Endodermal cell (in vitro differentiated cells): ENCODE measurements around the gene ETV6. TPM values are rescaled to one million over a fixed set of nuclear protein-coding genes. Genes with fewer than 3 reads are reported as not detected.

Experiments
- DNase-seq: peaks from one replicate; pipeline ENCODE4 v3.0.0-alpha.2; 2017
- H3K27ac ChIP-seq: 2 replicates; pipeline ENCODE4 v1.5.1; 2013; ENCODE audit warnings: mild to moderate bottlenecking, low read depth, low read length, moderate library complexity
- H3K27me3 ChIP-seq: 2 replicates; pipeline ENCODE4 v1.6.1; 2013; ENCODE audit warnings: mild to moderate bottlenecking, low read length, moderate library complexity; ENCODE audit not compliant: insufficient read depth, control insufficient read depth, poor library complexity, severe bottlenecking
- H3K36me3 ChIP-seq: 2 replicates; pipeline ENCODE4 v1.7.0; 2013; ENCODE audit warnings: mild to moderate bottlenecking, low read length, moderate library complexity; ENCODE audit not compliant: control insufficient read depth, insufficient read depth
- H3K4me1 ChIP-seq: one replicate; pipeline ENCODE4 v1.7.0; 2013; ENCODE audit warnings: low read length; ENCODE audit not compliant: control insufficient read depth, insufficient read depth
- H3K4me3 ChIP-seq: 2 replicates; pipeline ENCODE4 v1.5.1; 2013; ENCODE audit warnings: mild to moderate bottlenecking, low read length, moderate library complexity
- H3K9ac ChIP-seq: 2 replicates; pipeline ENCODE4 v1.6.1; 2013; ENCODE audit warnings: mild to moderate bottlenecking, low read length, moderate library complexity; ENCODE audit not compliant: poor library complexity, severe bottlenecking; ENCODE audit errors: extremely low read depth
- H3K9me3 ChIP-seq: 2 replicates; pipeline ENCODE4 v1.6.1; 2013; ENCODE audit warnings: mild to moderate bottlenecking, low read length, moderate library complexity; ENCODE audit not compliant: control insufficient read depth
- H3K27ac Mint-ChIP-seq: 2 replicates; pipeline ENCODE4 v1.8.0; 2020; ENCODE audit warnings: mixed read lengths
- H3K27me3 Mint-ChIP-seq: 2 replicates; pipeline ENCODE4 v1.8.0; 2021; ENCODE audit warnings: mild to moderate bottlenecking, mixed read lengths; ENCODE audit not compliant: insufficient read depth
- H3K36me3 Mint-ChIP-seq: 2 replicates; pipeline ENCODE4 v1.8.0; 2020; ENCODE audit warnings: low read depth, mixed read lengths
- H3K4me1 Mint-ChIP-seq: 2 replicates; pipeline ENCODE4 v1.8.0; 2020; ENCODE audit warnings: mixed read lengths
- H3K4me3 Mint-ChIP-seq: 2 replicates; pipeline ENCODE4 v1.8.0; 2020; ENCODE audit warnings: mild to moderate bottlenecking, moderate library complexity, mixed read lengths
- H3K9me3 Mint-ChIP-seq: 2 replicates; pipeline ENCODE4 v1.8.0; 2020; ENCODE audit warnings: mild to moderate bottlenecking, mixed read lengths
- CTCF ChIP-seq: fragments of 200-600 bp; sonication (generic); conservative IDR thresholded peaks from 2 replicates; pipeline ENCODE4 v1.5.0; 2021; ENCODE audit warnings: antibody characterized with exemption, mild to moderate bottlenecking
- WGBS, 2 experiments: methylation state at CpG; one replicate each; pipeline versions ENCODE4 v1.1.5 to v1.1.7; 2013; ENCODE audit warnings: missing lambda C conversion rate in 2 of 2, mixed read lengths in 1 of 2; ENCODE audit not compliant: insufficient coverage in 1 of 2, insufficient read length in 1 of 2; 5-methylcytosine and 5-hydroxymethylcytosine counted together
- total RNA-seq, 2 donors: library from RNA; stranded (reverse); fragmentation: NEBNext Ultra II Directional in 1 of 2; extraction: Animal tissue kit (Norgen Biotek cat#: 25700) in 1 of 2; gene quantifications; 2 replicates in 1 of 2; 3 replicates in 1 of 2; pipeline ENCODE4 v1.2.1, GENCODE V29; 2021

Gene ETV6
- total RNA-seq, 2 donors from 2014 or later: 9.3 to 22.1 TPM

- peaks cover 50% of the 10 kb centered on the region for H3K4me1 ChIP-seq
- WGBS, 2 experiments: 78 to 83% methylated on average over 2 to 10 of the region's 10 CpGs
- H3K27ac ChIP-seq: no peak overlapping the region
- no peaks in the 10 kb centered on the region for H3K9me3 ChIP-seq
- peaks cover 6% of the 10 kb centered on the region for H3K27me3 Mint-ChIP-seq
- no peak overlapping the region for H3K27ac Mint-ChIP-seq
- H3K9me3 Mint-ChIP-seq: peaks cover 5% of the 10 kb centered on the region
- peaks cover 93% of the 10 kb centered on the region for H3K4me1 Mint-ChIP-seq
- DNase-seq: peak; percentile 84
- H3K36me3 Mint-ChIP-seq: peaks cover 2% of the 10 kb centered on the region
- H3K4me3 ChIP-seq: no peak overlapping the region
- no peaks in the 10 kb centered on the region for H3K36me3 ChIP-seq
- no peak overlapping the region for H3K9ac ChIP-seq
- no peaks in the 10 kb centered on the region for H3K27me3 ChIP-seq
- no peak for TF ChIP-seq CTCF
- no peak overlapping the region for H3K4me3 Mint-ChIP-seq
Measured at GRCh38 chr12:11719678-11720099, 70.2 kb downstream of the ETV6 start.

- no peak for DNase-seq
- Histone ChIP-seq H3K27ac (no peak overlapping the region), H3K4me3 (no peak overlapping the region), H3K4me1 (peaks cover 37% of the 10 kb centered on the region), H3K9me3 (no peaks in the 10 kb centered on the region), H3K36me3 (no peaks in the 10 kb centered on the region), H3K9ac (no peak overlapping the region), H3K27me3 (no peaks in the 10 kb centered on the region)
- Mint-ChIP-seq H3K36me3 (no peaks in the 10 kb centered on the region), H3K27ac (no peak overlapping the region), H3K4me3 (no peak overlapping the region), H3K4me1 (peaks cover 85% of the 10 kb centered on the region), H3K9me3 (peaks cover 5% of the 10 kb centered on the region), H3K27me3 (peaks cover 15% of the 10 kb centered on the region)
- peak; percentile 57 for TF ChIP-seq CTCF
- 53% methylated on average over 1 of the region's 2 CpGs; no CpG with 5 or more reads in 1 of the 2 experiments for WGBS, 2 experiments
Measured at GRCh38 chr12:11722071-11722470, 72.6 kb downstream of the ETV6 start.

GRCh38 chr12:11722578-11723138 lies 73.2 kb downstream of the ETV6 start:
- Histone ChIP-seq H3K9me3 (no peaks in the 10 kb centered on the region), H3K36me3 (no peaks in the 10 kb centered on the region), H3K9ac (no peak overlapping the region), H3K27me3 (no peaks in the 10 kb centered on the region), H3K27ac (no peak overlapping the region), H3K4me1 (peaks cover 32% of the 10 kb centered on the region), H3K4me3 (no peak overlapping the region)
- DNase-seq: no peak
- Mint-ChIP-seq H3K9me3 (peaks cover 5% of the 10 kb centered on the region), H3K27me3 (peaks cover 15% of the 10 kb centered on the region), H3K27ac (peak overlapping the region; percentile 31), H3K36me3 (no peaks in the 10 kb centered on the region), H3K4me3 (peak overlapping the region; percentile 12), H3K4me1 (peaks cover 82% of the 10 kb centered on the region)
- WGBS, 2 experiments: 77 to 100% methylated on average over 5 to 8 of the region's 8 CpGs
- TF ChIP-seq CTCF: peak; percentile 3
